Stimulated activated CD4-positive, alpha-beta T cell treated with anti-CD3 and anti-CD28 coated beads, Interleukin-2, amount 100 ng/mL, for 48 hours (primary cell): ENCODE data around the gene GATAD1.
"Not testable (repeated sequence)": the region's sequence is repeated elsewhere in the genome, so short reads cannot be mapped to it uniquely, and the experiment has no call there.

Experiments used
- DNase-seq, 2 donors: peaks; one replicate each; pipeline ENCODE4 v3.0.0-alpha.2; 2020

Gene GATAD1

GRCh38 chr7:92447345-92448204 lies at the start of gene GATAD1:
Gene GATAD1, plus strand, starts transcription at chr7:92447482. Its CDS starts 248 bp downstream, at chr7:92447730.
- DNase-seq = peak; percentile 75 to 81

DNA sequence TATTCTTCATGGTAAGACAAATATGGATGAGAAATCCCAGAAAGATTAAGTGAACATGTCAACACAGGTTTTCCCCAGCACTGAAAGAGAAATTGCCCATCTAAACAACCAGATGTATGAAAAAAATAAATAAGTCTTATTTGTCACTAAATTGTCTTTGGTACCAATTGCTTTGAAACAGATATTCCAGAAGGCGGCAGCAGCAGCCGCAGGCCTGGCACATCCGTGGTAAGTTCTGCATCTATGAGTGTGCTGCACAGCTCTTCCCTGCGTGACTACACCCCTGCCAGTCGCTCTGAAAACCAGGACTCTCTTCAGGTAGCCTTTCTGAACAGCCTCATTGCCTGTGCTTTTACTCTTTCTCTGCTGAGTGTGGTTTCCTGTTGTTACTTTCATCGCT lies 49.7 kb upstream of the GATAD1 start:
- DNase-seq = no peak

DNA sequence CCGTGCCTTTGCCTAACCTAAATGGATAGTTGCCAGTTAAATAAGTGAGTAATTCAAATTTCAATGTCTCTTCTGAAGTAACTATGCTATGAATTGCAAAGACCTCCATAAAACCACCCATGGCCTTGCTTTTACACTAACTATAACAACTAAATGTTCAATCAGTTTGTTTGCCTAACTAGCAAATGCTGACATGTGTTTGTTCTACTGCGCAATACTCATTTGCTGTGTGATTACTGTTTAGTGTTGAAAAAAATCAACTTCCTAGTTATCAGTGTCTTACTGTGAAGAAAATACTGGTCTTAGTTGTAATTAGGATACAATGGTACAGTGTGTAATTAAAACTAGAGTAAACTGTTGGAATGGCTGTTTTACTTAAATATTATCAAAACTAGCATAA lies 47.3 kb upstream of the GATAD1 start:
- no peak for DNase-seq

GRCh38 chr7:92402920-92403759 lies 44.1 kb upstream of the GATAD1 start:
- DNase-seq = no peak

DNA sequence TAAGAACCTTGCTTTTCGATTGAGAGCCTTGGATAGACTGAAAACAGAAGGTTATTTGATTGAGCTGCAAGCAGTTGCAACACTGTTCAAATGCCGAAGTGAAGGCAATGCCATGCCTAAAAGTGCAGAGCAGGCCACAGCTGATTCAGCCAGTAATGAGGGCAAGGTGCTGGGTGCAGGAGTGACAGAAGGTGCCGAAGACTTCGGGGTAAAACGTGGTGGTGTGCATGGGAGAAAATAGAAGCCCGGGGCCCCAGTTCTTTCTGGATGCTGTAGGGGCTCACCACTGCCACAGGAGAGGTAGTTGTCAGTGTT lies 43.6 kb upstream of the GATAD1 start:
- DNase-seq = no peak

GRCh38 chr7:92404170-92404614 lies 43.1 kb upstream of the GATAD1 start:
- DNase-seq = peak; percentile 15 to 22

DNA sequence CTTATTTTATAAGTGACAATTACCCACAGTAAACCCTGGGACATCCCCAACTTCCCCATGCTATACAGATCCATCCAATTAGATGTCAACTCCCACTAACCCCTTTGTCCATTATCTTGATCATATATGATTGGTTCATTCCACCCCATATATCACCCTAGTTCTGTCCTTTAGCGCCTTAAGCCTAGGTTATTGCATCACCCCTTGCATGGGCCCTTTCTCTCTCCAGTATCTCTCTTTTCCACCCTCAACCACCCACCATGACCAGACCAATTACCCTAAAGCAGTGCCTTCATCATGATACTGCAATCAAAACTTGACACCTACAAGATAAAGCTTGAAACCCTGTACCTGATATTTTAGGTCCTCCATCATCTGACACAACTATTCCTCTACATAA lies 37.9 kb upstream of the GATAD1 start:
- no peak for DNase-seq

GRCh38 chr7:92410162-92410561 lies 37.1 kb upstream of the GATAD1 start:
- DNase-seq = not testable (repeated sequence)

GRCh38 chr7:92412745-92413144 lies 34.5 kb upstream of the GATAD1 start:
- no peak for DNase-seq

- DNase-seq = no peak
Observed at GRCh38 chr7:92413550-92413949, 33.7 kb upstream of the GATAD1 start.

DNA sequence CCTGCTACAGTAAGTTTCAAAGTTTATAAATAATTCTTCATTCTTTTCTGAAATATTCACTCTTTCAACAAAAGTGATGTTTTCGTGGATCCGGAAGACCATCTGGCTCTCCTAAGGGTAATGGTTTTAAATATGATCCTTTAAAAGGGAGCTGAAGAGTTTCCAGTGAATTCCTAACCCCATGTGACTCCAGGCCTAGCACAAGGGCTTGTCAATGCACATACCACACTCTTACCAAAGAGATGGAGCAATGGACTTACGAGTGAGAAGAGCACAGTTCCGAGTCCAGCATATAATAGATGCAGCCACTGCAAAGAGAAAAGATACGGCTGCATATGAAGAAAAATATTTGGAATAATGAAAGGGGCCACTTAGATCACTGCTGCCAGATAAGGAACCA lies 32.1 kb upstream of the GATAD1 start:
- DNase-seq = no peak

DNA sequence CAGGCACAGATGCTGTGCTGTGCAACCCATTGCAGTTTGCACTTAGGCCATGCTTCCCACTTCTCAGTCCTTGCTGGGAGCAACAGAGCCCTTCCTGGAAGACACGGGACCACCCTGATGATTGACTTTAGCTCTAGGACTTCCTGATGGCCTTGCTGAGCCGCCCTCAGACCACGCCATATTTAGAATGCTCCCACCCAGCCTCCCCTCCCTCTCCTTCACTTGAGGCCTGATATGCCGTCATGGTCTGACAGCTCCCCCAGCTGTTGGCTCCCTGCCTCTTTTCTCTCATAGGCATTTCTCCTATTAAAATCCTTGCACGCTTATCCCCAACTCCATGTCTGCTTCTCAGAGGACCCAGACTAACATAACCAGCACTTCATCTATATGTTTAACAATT lies 29.4 kb upstream of the GATAD1 start:
- no peak for DNase-seq

DNA sequence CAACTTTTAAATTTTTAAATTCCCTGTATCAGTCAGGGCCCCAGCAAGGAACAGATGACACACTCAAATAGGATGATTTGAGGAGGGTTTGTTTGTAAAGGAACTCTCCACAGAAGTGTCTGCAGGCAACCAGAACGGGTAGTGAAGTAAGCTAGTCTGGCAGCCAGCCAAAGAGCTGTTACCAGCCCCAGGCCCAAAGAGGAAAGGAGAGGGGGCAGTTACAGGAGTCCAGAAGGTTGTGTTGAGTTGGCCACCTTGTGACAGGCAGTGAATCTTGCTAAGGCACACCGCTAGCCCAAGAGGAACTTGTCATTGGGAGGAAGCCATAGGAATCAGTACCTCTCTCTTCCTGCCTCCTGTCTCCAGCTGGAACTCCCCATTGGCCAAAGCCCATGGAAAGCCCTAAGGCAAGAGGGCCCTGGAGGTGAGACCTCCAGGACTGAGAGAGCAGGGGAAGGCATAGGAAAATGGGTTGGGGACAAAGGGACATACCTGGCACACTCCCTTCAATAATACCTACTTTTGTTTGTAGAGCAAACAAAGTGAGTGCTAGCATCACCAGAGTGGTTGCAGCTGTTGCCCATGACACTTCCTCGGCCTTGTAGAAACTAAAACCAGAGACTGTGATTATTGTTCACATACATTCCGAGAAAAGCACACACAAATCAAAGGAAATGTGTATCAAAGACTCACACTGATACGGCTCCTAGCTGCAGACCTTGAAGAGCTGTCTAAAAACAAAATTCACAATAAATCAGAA lies 25.4 kb upstream of the GATAD1 start:
- DNase-seq = no peak

DNA sequence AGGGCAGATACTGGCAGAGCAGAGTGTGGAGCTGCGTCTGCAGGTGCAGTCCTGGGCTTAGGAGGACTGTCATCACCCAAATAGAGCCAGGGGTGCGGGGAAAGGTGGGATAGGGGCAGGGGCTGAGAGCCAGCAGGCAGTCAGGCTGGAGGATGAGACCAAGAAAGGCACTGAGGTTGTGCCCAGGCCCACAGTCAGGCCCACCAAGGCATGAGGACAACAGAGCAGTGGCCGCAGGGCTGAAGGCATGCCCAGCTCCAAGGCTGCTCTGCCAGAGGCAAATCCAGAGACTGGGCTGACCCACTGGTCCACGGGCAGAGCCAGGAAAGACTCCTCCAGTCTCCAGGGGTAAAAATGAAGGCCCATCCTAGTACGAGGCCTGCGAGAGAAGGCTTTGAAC lies 24.4 kb upstream of the GATAD1 start:
- DNase-seq = no peak

DNA sequence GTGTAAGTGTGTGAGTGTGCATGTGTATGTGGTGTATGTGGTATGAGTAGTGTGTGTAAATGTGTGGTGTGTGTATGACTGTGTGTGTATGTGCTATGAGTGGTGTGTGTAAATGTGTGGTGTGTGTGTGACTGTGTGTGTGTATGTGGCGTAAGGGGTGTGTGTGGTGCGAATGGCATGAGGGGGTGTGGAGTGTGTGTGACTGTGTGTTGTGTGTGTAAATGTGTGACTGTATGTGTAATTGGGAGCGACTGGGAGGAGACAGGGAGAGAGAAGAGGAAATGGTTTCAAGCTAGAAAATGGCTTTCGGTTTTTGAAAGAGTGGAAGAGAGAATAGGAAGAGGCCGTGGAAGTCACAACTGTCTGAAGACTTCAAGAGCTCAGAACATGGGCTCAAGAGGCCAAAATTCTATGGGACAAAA lies 23.6 kb upstream of the GATAD1 start:
- no peak for DNase-seq

DNA sequence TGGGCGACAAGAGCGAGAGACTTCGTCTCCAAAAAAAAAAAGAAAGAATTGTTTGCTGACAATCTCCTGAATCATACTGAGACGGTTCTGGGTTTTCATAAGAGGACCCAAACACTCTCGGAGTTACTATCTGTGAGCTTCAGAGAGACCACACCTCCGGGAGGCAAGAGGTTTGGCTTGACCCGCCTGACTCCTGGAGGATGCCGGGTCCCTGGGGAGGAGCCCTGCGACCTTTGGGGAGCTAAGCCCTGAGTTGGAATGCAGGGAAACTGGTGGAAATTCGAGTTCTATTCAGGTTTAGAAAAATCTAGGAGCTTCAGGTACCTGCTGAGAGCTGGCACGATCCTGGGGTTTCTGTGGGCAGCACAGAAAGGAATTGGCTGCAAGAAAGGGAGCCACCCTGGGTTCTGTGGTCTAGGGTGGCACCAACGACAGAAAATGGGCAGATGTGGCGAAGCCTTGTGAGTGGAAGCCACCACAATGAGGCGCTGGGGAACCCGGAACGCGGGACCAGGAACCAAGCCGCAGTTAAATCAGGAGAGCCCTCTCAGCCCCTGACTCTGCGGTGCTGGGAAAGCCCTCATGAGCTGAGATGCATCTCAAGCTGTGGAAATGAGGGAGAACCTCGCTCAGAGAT lies 21.9 kb upstream of the GATAD1 start:
- no peak for DNase-seq

DNA sequence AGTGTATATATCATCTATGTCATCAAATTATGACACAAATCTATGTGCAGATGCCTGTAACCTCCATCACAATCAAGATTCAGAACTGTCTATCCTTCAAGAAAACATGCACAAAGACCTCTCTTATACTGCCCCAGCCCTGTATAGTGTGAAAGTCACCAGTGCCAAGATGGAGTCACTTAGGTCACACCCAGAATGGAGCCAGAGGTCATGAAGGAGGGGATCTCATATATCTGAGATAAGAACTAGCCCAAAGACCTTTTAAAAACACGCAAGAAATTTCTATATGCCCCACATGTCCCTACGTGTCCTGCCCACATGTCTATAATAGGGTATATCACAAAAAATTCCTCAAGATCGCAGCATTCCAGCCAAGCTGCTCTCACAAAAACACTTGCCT lies 20.1 kb upstream of the GATAD1 start:
- no peak for DNase-seq

DNA sequence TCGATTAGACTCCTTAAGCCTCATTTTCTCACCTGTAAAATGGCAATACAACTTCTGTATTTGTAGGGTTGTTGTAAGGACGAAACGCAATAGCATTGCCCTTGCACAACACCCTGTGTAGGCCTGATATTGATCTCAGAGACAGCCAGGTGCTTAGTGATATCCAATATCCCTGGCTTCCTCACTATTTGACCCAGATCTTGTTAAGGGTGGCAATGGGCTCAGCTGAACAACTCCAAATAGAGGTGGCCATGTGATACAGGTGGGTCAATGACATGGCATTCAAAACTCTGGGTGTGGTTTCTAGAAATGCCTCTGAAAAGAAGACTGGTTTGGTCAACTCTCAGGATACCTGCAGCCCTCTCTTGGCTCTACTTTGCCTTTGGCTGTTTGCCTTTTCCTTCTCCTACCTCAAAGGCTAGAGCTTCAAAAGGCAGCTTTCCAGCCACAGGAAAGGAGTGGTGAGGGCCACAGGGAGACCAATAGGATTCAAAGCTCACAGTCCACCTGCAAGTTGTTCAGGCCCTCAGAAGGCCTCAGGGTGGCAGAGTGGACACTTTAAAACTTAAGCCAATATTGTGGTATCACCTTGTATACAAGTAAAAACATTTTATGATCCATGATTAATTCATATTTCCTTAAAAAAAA lies 14.9 kb upstream of the GATAD1 start:
- no peak for DNase-seq

GRCh38 chr7:92433019-92433418 lies 14.3 kb upstream of the GATAD1 start:
- DNase-seq = no peak

- no peak for DNase-seq
Observed at GRCh38 chr7:92435542-92435941, 11.7 kb upstream of the GATAD1 start.

DNA sequence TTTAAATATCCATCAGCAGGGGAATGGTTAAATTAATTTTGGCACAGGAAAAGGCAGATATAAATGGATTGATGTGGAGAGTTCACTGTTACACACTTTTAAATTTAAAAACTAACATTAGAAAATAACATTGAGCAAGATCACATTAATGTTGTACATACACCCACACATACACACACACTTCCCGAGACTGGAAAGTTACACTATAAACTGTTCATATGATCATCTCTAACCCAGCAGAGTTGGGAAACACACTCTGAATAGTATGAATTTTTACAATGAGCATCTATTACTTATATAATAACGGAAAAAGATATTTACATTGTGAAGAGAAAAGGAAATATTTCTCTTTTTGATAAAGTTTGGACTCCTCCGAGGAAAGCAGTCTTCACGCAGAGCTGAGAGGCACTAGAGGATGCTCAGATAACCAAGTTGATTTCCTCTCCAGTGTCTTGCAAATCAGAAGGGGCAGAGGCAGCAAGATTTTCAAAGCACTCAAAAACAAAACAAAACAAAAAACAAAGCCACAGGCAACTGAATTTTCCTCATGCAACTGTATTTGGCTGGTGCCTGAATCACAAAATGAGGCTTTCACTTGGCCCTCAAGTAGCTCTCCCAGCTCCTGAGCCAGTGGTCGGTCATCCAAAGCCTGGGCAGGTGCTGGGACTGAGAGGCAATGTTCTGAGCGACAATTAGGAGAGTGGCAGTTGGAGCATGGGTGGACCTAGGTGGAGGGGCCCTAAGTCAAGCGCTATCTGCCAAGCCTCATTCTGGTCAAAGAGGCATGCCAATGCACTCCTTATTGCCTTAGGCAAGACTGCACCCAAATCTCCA lies 10.5 kb upstream of the GATAD1 start:
- no peak for DNase-seq
